BJ (cell line): Measurements from ENCODE around the gene GGCT. TPM values are rescaled to one million over a fixed set of nuclear protein-coding genes. Genes with fewer than 3 reads are reported as not detected.

Experiments used
- CTCF ChIA-PET: fragments of 350-600 bp; formaldehyde crosslinking; extraction: SDS; loops from one replicate; lab custom pipeline; 2021; ENCODE audit warnings: antibody characterized with exemption, inconsistent platforms; lab: Yijun Ruan, JAX
- POLR2A ChIA-PET: fragments of 300-600 bp; sonication (Branson Sonifier 250); formaldehyde crosslinking; extraction: SDS; loops from one replicate; lab custom pipeline; 2021; ENCODE audit warnings: antibody characterized with exemption; lab: Charles Lee
- DNase-seq: peaks from one replicate; pipeline ENCODE4 v3.0.0-alpha.2; 2011; ENCODE audit warnings: low read depth
- H3K27me3 ChIP-seq: 2 replicates; pipeline ENCODE4 v1.6.0; 2011; ENCODE audit warnings: low read length; ENCODE audit not compliant: control insufficient read depth, insufficient read depth
- H3K36me3 ChIP-seq: 2 replicates; pipeline ENCODE4 v1.5.1; 2011; ENCODE audit warnings: low read length; ENCODE audit not compliant: control insufficient read depth, insufficient read depth
- H3K4me3 ChIP-seq: 2 replicates; pipeline ENCODE4 v1.5.1; 2011; ENCODE audit warnings: low read depth, mild to moderate bottlenecking, control low read depth, low read length
- CTCF ChIP-seq: IDR thresholded peaks from 2 replicates; pipeline ENCODE4 v1.5.1; 2011; ENCODE audit warnings: low read depth, mild to moderate bottlenecking, control low read depth, inconsistent platforms, low read length, moderate library complexity; ENCODE audit not compliant: insufficient read depth
- polyA plus RNA-seq: library from polyadenylated mRNA; depleted of rRNA; stranded (reverse); fragments of >200 nt; gene quantifications from 2 replicates; pipeline ENCODE4 v1.2.3, GENCODE V29; 2011

Gene GGCT
- polyA plus RNA-seq, 1 experiment = 16.5 TPM

- TF ChIP-seq CTCF = no peak
- no peak for DNase-seq
- ChIA-PET CTCF (interaction anchor here (2.6 kb wide), 1 partner anchor 9 kb away, joined by 7 read pairs; no protein-coding TSS in a partner anchor), POLR2A (no interaction called here)
- Histone ChIP-seq H3K36me3 (no peaks in the 10 kb centered on the region), H3K27me3 (no peaks in the 10 kb centered on the region), H3K4me3 (no peak overlapping the region)
Measured at GRCh38 chr7:30468041-30468440, 36.6 kb downstream of the GGCT start.

GRCh38 chr7:30467271-30467670 is 37.4 kb downstream of the GGCT start:
- no peak for TF ChIP-seq CTCF
- ChIA-PET POLR2A (no interaction called here), CTCF (interaction anchor here (0.6 to 2.6 kb wide), 2 partner anchors 8 to 38 kb away, joined by 3 to 7 read pairs; no protein-coding TSS in a partner anchor)
- no peak overlapping the region for H3K4me3 ChIP-seq
- H3K36me3 ChIP-seq = no peaks in the 10 kb centered on the region
- H3K27me3 ChIP-seq = no peaks in the 10 kb centered on the region
- DNase-seq = no peak

GRCh38 chr7:30466266-30466665 is 38.4 kb downstream of the GGCT start:
- Histone ChIP-seq H3K27me3 (no peaks in the 10 kb centered on the region), H3K36me3 (no peaks in the 10 kb centered on the region), H3K4me3 (no peak overlapping the region)
- CTCF ChIA-PET = interaction anchor here (0.9 to 1.2 kb wide), 4 partner anchors 10 to 54 kb away, joined by 3 to 4 read pairs (median 3); no protein-coding TSS in a partner anchor
- POLR2A ChIA-PET = no interaction called here
- DNase-seq = no peak
- no peak for TF ChIP-seq CTCF

- no peak for DNase-seq
- no peak for TF ChIP-seq CTCF
- Histone ChIP-seq H3K4me3 (no peak overlapping the region), H3K27me3 (no peaks in the 10 kb centered on the region), H3K36me3 (no peaks in the 10 kb centered on the region)
- CTCF ChIA-PET = interaction anchor here (0.9 to 1.6 kb wide), 6 partner anchors 10 to 98 kb away, joined by 3 to 5 read pairs (median 3); no protein-coding TSS in a partner anchor
- POLR2A ChIA-PET = interaction anchor here (0.8 kb wide), 1 partner anchor 12 kb away, joined by 4 read pairs; no protein-coding TSS in a partner anchor
Measured at GRCh38 chr7:30465811-30466180, 38.8 kb downstream of the GGCT start.

GRCh38 chr7:30465046-30465810 is 39.4 kb downstream of the GGCT start:
- Histone ChIP-seq H3K27me3 (no peaks in the 10 kb centered on the region), H3K36me3 (no peaks in the 10 kb centered on the region), H3K4me3 (no peak overlapping the region)
- CTCF ChIA-PET = interaction anchor here (0.9 to 1.6 kb wide), 6 partner anchors 10 to 98 kb away, joined by 3 to 5 read pairs (median 3); no protein-coding TSS in a partner anchor
- no peak for DNase-seq
- TF ChIP-seq CTCF = no peak
- POLR2A ChIA-PET = interaction anchor here (0.8 kb wide), 1 partner anchor 13 kb away, joined by 4 read pairs; no protein-coding TSS in a partner anchor
